Gastroesophageal sphincter (tissue), 3 donors: ENCODE results near the gene GRK4.

Source experiments
- CTCF ChIP-seq, 4 experiments: fragments of 200-600 bp in 2 of 4; fragments of 450-650 bp in 2 of 4; sonication (generic) in 1 of 4; IDR thresholded peaks; one replicate each; pipeline ENCODE4 v1.5.1; 2017 to 2019; ENCODE audit warnings: antibody characterized with exemption in 4 of 4, mild to moderate bottlenecking in 2 of 4, moderate library complexity in 2 of 4
- EP300 ChIP-seq: sonication (generic); formaldehyde crosslinking; IDR thresholded peaks from one replicate; pipeline ENCODE4 v1.6.1; 2017; ENCODE audit warnings: antibody characterized with exemption, mild to moderate bottlenecking
- POLR2A ChIP-seq, 2 donors: fragments of 450-650 bp; IDR thresholded peaks; one replicate each; pipeline ENCODE4 v1.6.1; 2017; ENCODE audit warnings: antibody characterized with exemption in 2 of 2, mild to moderate bottlenecking in 2 of 2, moderate library complexity in 1 of 2
- POLR2AphosphoS5 ChIP-seq: sonication (generic); formaldehyde crosslinking; IDR thresholded peaks from one replicate; pipeline ENCODE4 v1.6.1; 2017; ENCODE audit warnings: antibody characterized with exemption

- no peak for TF ChIP-seq POLR2A (IDR thresholded peaks at IDR 0.05)
- no peak for TF ChIP-seq CTCF (IDR thresholded peaks at IDR 0.05)
- no peak for TF ChIP-seq EP300
- TF ChIP-seq POLR2AphosphoS5: no peak
Measured at GRCh38 chr4:2964706-2965258, 1.4 kb downstream of the GRK4 start.
